Calu3 (cell line): ENCODE data around the gene FAR1. TPM values are rescaled to one million over a fixed set of nuclear protein-coding genes. Genes with fewer than 3 reads are reported as not detected.

Experiments used
- BruUV-seq: library from RNA; stranded (reverse); fragments of 400-500 nt; replicated peaks from 2 replicates; lab custom pipeline; 2021; lab: Mats Ljungman, UMichigan
- CTCF ChIA-PET: fragments of 300-600 bp; sonication (Branson Sonifier 250); formaldehyde crosslinking; loops from one replicate; lab custom pipeline; 2022; ENCODE audit warnings: antibody characterized with exemption; lab: Charles Lee
- DNase-seq: peaks from one replicate; pipeline ENCODE4 v3.0.0; 2022
- H3K27ac Mint-ChIP-seq: one replicate; pipeline ENCODE4 v1.8.0; 2022; ENCODE audit warnings: mixed read lengths; ENCODE audit not compliant: unreplicated experiment
- H3K27me3 Mint-ChIP-seq: one replicate; pipeline ENCODE4 v1.8.0; 2022; ENCODE audit warnings: mixed read lengths; ENCODE audit not compliant: unreplicated experiment
- H3K36me3 Mint-ChIP-seq: one replicate; pipeline ENCODE4 v1.8.0; 2022; ENCODE audit warnings: mild to moderate bottlenecking, moderate library complexity, mixed read lengths; ENCODE audit not compliant: insufficient read depth, unreplicated experiment
- H3K4me1 Mint-ChIP-seq: one replicate; pipeline ENCODE4 v1.8.0; 2022; ENCODE audit warnings: mild to moderate bottlenecking, low read depth, mixed read lengths; ENCODE audit not compliant: unreplicated experiment
- H3K4me3 Mint-ChIP-seq: one replicate; pipeline ENCODE4 v1.8.0; 2022; ENCODE audit warnings: mild to moderate bottlenecking, low read depth, moderate library complexity, mixed read lengths; ENCODE audit not compliant: unreplicated experiment
- H3K9me3 Mint-ChIP-seq: one replicate; pipeline ENCODE4 v1.8.0; 2022; ENCODE audit warnings: low read depth, mixed read lengths; ENCODE audit not compliant: unreplicated experiment
- CTCF ChIP-seq: fragments of 200-600 bp; IDR thresholded peaks from one replicate; pipeline ENCODE4 v1.8.0; 2022; ENCODE audit warnings: antibody characterized with exemption; ENCODE audit not compliant: unreplicated experiment
- intact Hi-C: fragments of 100-400 bp; cut with micrococcal nuclease; formaldehyde crosslinking; loops from one replicate; pipeline ENCODE4 v1.10.0; 2022; ENCODE audit not compliant: unreplicated experiment
- total RNA-seq: library from RNA; stranded (reverse); gene quantifications from 2 replicates; pipeline ENCODE4 v1.2.3, GENCODE V29; 2022

The FAR1 gene
- total RNA-seq, 1 experiment from 2014 or later = 98.9 TPM

- no peak for TF ChIP-seq CTCF
- no TSS peak for BruUV-seq
- no peak overlapping the region for H3K27ac Mint-ChIP-seq
- DNase-seq = no peak
- H3K4me1 Mint-ChIP-seq = peaks cover under 1% of the 10 kb centered on the region
- H3K27me3 Mint-ChIP-seq = no peaks in the 10 kb centered on the region
- H3K4me3 Mint-ChIP-seq = no peak overlapping the region
- no peaks in the 10 kb centered on the region for H3K9me3 Mint-ChIP-seq
- intact Hi-C loops = no loop called here
- CTCF ChIA-PET = no interaction called here
- H3K36me3 Mint-ChIP-seq = peaks cover 11% of the 10 kb centered on the region
Observed at GRCh38 chr11:13699041-13699440, 30.6 kb downstream of the FAR1 start.

GRCh38 chr11:13699870-13700269 lies 31.4 kb downstream of the FAR1 start:
- TF ChIP-seq CTCF = no peak
- no peak for DNase-seq
- intact Hi-C loops = no loop called here
- no peaks in the 10 kb centered on the region for H3K4me1 Mint-ChIP-seq
- no peak overlapping the region for H3K27ac Mint-ChIP-seq
- H3K27me3 Mint-ChIP-seq = no peaks in the 10 kb centered on the region
- H3K36me3 Mint-ChIP-seq = peaks cover 11% of the 10 kb centered on the region
- BruUV-seq = no TSS peak
- no peaks in the 10 kb centered on the region for H3K9me3 Mint-ChIP-seq
- H3K4me3 Mint-ChIP-seq = no peak overlapping the region
- CTCF ChIA-PET = no interaction called here

GRCh38 chr11:13701506-13701905 lies 33.0 kb downstream of the FAR1 start:
- no peak for TF ChIP-seq CTCF
- DNase-seq = no peak
- CTCF ChIA-PET = no interaction called here
- no TSS peak for BruUV-seq
- Mint-ChIP-seq H3K4me1 (no peaks in the 10 kb centered on the region), H3K36me3 (peaks cover 11% of the 10 kb centered on the region), H3K9me3 (no peaks in the 10 kb centered on the region), H3K27ac (no peak overlapping the region), H3K27me3 (no peaks in the 10 kb centered on the region), H3K4me3 (no peak overlapping the region)
- intact Hi-C loops = no loop called here

GRCh38 chr11:13702071-13702470 lies 33.6 kb downstream of the FAR1 start:
- peaks cover 10% of the 10 kb centered on the region for H3K36me3 Mint-ChIP-seq
- no peak overlapping the region for H3K4me3 Mint-ChIP-seq
- no peak for TF ChIP-seq CTCF
- H3K9me3 Mint-ChIP-seq = no peaks in the 10 kb centered on the region
- CTCF ChIA-PET = interaction anchor here (0.7 kb wide), 1 partner anchor 599 kb away, joined by 3 read pairs; no protein-coding TSS in a partner anchor
- H3K27me3 Mint-ChIP-seq = no peaks in the 10 kb centered on the region
- no TSS peak for BruUV-seq
- DNase-seq = no peak
- no peak overlapping the region for H3K27ac Mint-ChIP-seq
- no peaks in the 10 kb centered on the region for H3K4me1 Mint-ChIP-seq
- intact Hi-C loops = no loop called here
